ENCODE results near the gene STPG1. TPM values are rescaled to one million over a fixed set of nuclear protein-coding genes. Genes with fewer than 3 reads are reported as not detected.

Gene STPG1
- total RNA-seq, 2 donors from 2014 or later: 13.6 to 18.4 TPM

DNA sequence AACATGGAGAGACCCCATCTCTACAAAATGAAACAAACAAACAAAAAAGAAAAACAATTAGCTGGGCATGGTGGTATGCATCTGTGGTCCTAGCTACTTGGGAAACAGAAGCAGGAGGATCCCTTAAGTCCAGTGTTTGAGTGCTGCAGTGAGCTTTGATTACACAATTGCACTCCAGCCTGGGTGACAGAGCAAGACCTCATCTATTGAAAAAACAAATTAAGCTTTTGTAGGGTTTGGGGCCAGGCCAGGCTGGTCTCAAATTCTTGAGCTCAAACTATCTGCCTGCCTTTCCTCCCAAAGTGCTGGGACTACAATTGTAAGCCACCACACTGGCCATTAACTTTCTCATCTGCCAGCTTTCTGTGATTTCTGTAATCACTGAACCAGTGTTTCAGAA is 29.2 kb upstream of the STPG1 start:
- H3K36me3 ChIP-seq: no peaks in the 10 kb centered on the region
- no peaks in the 10 kb centered on the region for H3K9me3 ChIP-seq
- H3K27me3 ChIP-seq: no peaks in the 10 kb centered on the region
- TF ChIP-seq, protein P1, sequence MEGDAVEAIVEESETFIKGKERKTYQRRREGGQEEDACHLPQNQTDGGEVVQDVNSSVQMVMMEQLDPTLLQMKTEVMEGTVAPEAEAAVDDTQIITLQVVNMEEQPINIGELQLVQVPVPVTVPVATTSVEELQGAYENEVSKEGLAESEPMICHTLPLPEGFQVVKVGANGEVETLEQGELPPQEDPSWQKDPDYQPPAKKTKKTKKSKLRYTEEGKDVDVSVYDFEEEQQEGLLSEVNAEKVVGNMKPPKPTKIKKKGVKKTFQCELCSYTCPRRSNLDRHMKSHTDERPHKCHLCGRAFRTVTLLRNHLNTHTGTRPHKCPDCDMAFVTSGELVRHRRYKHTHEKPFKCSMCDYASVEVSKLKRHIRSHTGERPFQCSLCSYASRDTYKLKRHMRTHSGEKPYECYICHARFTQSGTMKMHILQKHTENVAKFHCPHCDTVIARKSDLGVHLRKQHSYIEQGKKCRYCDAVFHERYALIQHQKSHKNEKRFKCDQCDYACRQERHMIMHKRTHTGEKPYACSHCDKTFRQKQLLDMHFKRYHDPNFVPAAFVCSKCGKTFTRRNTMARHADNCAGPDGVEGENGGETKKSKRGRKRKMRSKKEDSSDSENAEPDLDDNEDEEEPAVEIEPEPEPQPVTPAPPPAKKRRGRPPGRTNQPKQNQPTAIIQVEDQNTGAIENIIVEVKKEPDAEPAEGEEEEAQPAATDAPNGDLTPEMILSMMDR (IDR thresholded peaks at IDR 0.05): no peak
- H3K27ac ChIP-seq: no peak overlapping the region
- H3K4me1 ChIP-seq: no peaks in the 10 kb centered on the region
- no peak overlapping the region for H3K4me3 ChIP-seq
- intact Hi-C loops (cut with DNase I): no loop called here
- H3K9ac ChIP-seq (ENCODE audit: low read depth in 2 of 2, low read length in 2 of 2): no peak overlapping the region
- DNase-seq: no peak

DNA sequence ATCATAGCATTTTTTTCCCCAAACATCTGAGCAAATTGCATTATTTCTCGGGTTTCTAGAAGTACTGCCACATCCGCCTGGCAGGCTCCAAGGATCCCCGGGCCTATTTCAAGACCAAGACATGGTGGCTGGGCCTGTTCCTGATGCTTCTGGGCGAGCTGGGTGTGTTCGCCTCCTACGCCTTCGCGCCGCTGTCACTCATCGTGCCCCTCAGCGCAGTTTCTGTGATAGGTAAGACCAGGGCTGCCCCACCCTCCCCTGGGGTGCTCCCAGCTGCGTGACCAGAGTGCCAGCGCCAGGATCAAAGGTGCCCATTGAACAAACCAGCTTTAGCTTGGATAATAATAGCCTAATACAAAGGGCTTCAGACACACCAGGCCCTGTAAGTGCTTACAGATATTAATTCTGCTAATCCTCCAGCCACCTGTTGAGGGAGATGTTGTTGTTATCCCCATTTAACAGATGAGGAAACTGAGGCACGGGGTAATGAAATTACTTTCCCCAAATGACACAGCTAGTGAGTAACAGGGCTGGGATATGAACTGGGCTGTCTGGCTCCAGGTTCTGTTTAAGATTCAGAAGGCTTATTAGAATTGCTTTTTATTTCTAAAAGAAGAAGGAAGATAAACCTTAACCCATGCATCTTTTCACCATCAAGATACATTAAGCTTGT is 28.6 kb upstream of the STPG1 start:
- Histone ChIP-seq H3K9ac (ENCODE audit: low read depth in 2 of 2, low read length in 2 of 2) (no peak overlapping the region), H3K9me3 (no peaks in the 10 kb centered on the region), H3K36me3 (no peaks in the 10 kb centered on the region), H3K4me1 (no peaks in the 10 kb centered on the region), H3K27ac (no peak overlapping the region), H3K4me3 (no peak overlapping the region), H3K27me3 (no peaks in the 10 kb centered on the region)
- TF ChIP-seq, protein P1 (IDR thresholded peaks at IDR 0.05): no peak
- intact Hi-C loops (cut with DNase I): no loop called here
- DNase-seq: no peak

DNA sequence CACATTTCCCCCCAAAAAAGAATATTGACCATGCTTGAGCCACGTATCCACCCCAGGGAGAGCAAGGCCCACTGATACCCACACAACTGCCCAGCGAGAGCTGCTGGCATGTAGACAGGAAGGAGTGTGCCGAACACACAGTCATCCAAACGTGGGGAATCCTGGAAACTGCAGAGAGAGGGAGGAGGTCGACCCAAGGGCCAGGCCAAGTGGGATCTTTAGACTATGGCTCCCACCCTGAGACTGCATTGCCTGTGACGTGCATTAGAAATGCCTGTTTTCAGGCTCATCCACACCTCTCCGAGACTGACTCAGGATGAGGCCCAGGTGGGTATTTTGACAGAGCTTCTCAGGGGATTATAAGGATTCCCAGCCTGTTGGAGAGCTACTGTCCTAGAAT is 27.9 kb upstream of the STPG1 start:
- intact Hi-C loops (cut with DNase I): no loop called here
- Histone ChIP-seq H3K4me1 (no peaks in the 10 kb centered on the region), H3K27ac (no peak overlapping the region), H3K4me3 (no peak overlapping the region), H3K36me3 (no peaks in the 10 kb centered on the region), H3K9ac (ENCODE audit: low read depth in 2 of 2, low read length in 2 of 2) (no peak overlapping the region), H3K9me3 (no peaks in the 10 kb centered on the region), H3K27me3 (no peaks in the 10 kb centered on the region)
- no peak for DNase-seq
- TF ChIP-seq, protein P1 (IDR thresholded peaks at IDR 0.05): no peak

DNA sequence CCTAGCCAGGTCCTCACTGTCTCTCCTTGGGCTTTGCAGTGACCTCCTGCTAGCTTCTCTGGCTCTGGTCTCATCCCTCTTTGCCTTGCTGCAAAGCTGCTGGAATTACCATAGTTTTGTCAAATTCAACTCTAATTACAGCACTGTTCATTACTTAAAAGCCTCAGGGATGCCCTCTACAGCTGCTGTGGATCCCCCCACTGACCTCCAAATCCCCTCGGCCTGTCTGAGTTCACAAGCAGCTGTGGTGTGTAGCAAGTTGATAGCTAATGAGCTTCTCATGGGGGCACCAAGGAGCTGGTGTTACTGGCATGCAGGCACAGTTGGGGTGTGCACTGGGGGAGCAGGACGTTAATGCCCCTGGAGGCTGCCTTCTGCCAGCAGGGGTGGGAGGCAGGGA is 26.9 kb upstream of the STPG1 start:
- no peak overlapping the region for H3K9ac ChIP-seq (ENCODE audit: low read depth in 2 of 2, low read length in 2 of 2)
- H3K27me3 ChIP-seq: no peaks in the 10 kb centered on the region
- H3K36me3 ChIP-seq: no peaks in the 10 kb centered on the region
- TF ChIP-seq, protein P1 (IDR thresholded peaks at IDR 0.05): no peak
- H3K4me1 ChIP-seq: no peaks in the 10 kb centered on the region
- H3K9me3 ChIP-seq: no peaks in the 10 kb centered on the region
- no peak overlapping the region for H3K27ac ChIP-seq
- no peak for DNase-seq
- intact Hi-C loops (cut with DNase I): no loop called here
- no peak overlapping the region for H3K4me3 ChIP-seq

DNA sequence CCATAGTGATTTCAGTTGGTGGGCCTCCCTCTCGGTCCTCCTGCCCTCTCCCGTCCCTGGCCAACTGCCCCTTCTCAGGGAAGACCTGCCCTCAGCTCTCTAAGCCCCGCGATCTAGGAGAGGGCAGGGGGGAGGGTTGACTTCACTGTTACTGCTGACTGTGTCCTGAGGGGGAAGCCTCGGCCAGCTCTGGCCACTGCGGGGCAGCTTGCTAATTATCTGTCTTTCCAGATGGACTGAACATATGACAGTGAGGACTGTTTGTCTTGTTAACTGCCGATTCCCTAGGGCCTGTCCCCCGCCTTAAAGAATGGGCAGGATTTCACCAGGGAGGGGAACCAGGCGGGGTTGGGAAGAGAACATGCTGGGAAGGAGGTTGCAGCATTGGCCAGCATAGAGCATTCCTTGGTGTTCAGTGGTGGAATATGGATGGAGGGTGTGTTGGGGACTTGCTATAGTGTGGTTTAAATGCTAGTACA is 24.9 kb upstream of the STPG1 start:
- Histone ChIP-seq H3K9me3 (no peaks in the 10 kb centered on the region), H3K27ac (no peak overlapping the region), H3K4me1 (no peaks in the 10 kb centered on the region), H3K4me3 (no peak overlapping the region), H3K36me3 (no peaks in the 10 kb centered on the region), H3K9ac (ENCODE audit: low read depth in 2 of 2, low read length in 2 of 2) (no peak overlapping the region), H3K27me3 (no peaks in the 10 kb centered on the region)
- no peak for DNase-seq
- intact Hi-C loops (cut with DNase I): no loop called here
- TF ChIP-seq, protein P1 (IDR thresholded peaks at IDR 0.05): no peak
